Muscle layer of colon (tissue), 2 donors: ENCODE measurements around the gene SH3TC2.

Source experiments
- H3K27ac ChIP-seq: one replicate; pipeline ENCODE4 v1.7.0; 2013; ENCODE audit warnings: low read depth, mild to moderate bottlenecking, low read length, moderate library complexity
- H3K27me3 ChIP-seq, 2 donors: one replicate each; pipeline ENCODE4 v1.7.0; 2013; ENCODE audit warnings: low read length in 2 of 2, mild to moderate bottlenecking in 2 of 2; ENCODE audit not compliant: insufficient read depth in 2 of 2, control insufficient read depth in 1 of 2
- H3K36me3 ChIP-seq: one replicate; pipeline ENCODE4 v1.7.0; 2013; ENCODE audit warnings: mild to moderate bottlenecking, low read length; ENCODE audit not compliant: insufficient read depth
- H3K4me1 ChIP-seq: one replicate; pipeline ENCODE4 v1.7.0; 2013; ENCODE audit warnings: mild to moderate bottlenecking, low read length; ENCODE audit not compliant: insufficient read depth
- H3K4me3 ChIP-seq, 2 donors: one replicate each; pipeline ENCODE4 v1.7.0; 2013; ENCODE audit warnings: low read length in 2 of 2, low read depth in 1 of 2, mild to moderate bottlenecking in 1 of 2, moderate library complexity in 1 of 2
- H3K9ac ChIP-seq: one replicate; pipeline ENCODE4 v1.7.0; 2013; ENCODE audit warnings: low read length
- H3K9me3 ChIP-seq: one replicate; pipeline ENCODE4 v1.7.0; 2013; ENCODE audit warnings: mild to moderate bottlenecking, low read length
- donor health status: abdominal sarcoma.
- donor health status: Adenocarcinoma of cecum.

Gene SH3TC2

DNA sequence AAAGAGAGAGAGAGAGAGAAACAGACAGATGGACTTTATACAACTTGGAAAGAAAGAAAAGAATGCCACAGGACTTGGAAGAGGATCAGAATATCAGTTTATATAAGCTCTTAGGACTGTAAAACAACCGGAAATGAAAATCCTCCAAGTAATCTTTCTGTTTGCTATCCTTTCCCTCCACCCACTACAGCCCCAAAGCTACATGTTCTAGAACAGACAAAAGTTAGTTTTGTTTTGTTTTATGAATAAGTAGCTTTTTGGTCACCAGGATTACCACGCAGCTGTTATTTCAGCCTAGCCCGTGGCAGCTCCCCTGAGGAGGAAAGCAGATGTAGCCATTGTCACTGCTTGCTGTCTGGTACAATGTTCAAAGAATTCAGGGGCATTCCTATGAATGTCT is 66.6 kb downstream of the SH3TC2 start:
- Histone ChIP-seq H3K27me3 (no peaks in the 10 kb centered on the region), H3K4me3 (no peak overlapping the region), H3K4me1 (peaks cover 12% of the 10 kb centered on the region), H3K27ac (no peak overlapping the region), H3K9me3 (no peaks in the 10 kb centered on the region), H3K9ac (no peak overlapping the region), H3K36me3 (no peaks in the 10 kb centered on the region)

DNA sequence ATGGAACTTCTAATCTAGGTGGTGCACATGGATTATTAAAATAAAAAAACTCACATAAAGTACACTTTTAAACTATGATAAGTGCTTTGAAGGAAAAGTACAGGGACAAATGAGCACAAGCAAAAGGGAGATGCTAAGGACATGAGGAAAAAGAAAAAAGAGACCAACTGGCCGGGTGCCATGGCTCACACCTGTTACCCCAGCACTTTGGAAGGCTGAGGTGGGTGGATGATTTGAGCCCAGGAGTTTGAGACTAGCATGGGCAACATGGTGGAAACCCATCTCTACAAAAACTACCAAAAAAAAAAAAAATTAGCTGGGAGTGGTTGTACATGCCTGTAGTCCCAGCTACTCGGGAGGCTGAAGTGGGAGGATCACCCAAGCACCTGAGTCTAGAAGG is 67.1 kb downstream of the SH3TC2 start:
- H3K9me3 ChIP-seq: no peaks in the 10 kb centered on the region
- no peak overlapping the region for H3K4me3 ChIP-seq
- no peaks in the 10 kb centered on the region for H3K27me3 ChIP-seq
- H3K36me3 ChIP-seq: no peaks in the 10 kb centered on the region
- no peak overlapping the region for H3K9ac ChIP-seq
- no peak overlapping the region for H3K27ac ChIP-seq
- H3K4me1 ChIP-seq: peaks cover 12% of the 10 kb centered on the region

- peaks cover 12% of the 10 kb centered on the region for H3K4me1 ChIP-seq
- H3K27me3 ChIP-seq: no peaks in the 10 kb centered on the region
- H3K9ac ChIP-seq: no peak overlapping the region
- H3K9me3 ChIP-seq: no peaks in the 10 kb centered on the region
- H3K4me3 ChIP-seq: no peak overlapping the region
- H3K27ac ChIP-seq: no peak overlapping the region
- no peaks in the 10 kb centered on the region for H3K36me3 ChIP-seq
Observed at GRCh38 chr5:148993283-148993936, 69.5 kb downstream of the SH3TC2 start.

GRCh38 chr5:148992265-148992664 is 70.6 kb downstream of the SH3TC2 start:
- Histone ChIP-seq H3K36me3 (no peaks in the 10 kb centered on the region), H3K27me3 (no peaks in the 10 kb centered on the region), H3K9ac (no peak overlapping the region), H3K9me3 (no peaks in the 10 kb centered on the region), H3K4me3 (no peak overlapping the region), H3K4me1 (peaks cover 12% of the 10 kb centered on the region), H3K27ac (no peak overlapping the region)

GRCh38 chr5:148991566-148991965 is 71.3 kb downstream of the SH3TC2 start:
- Histone ChIP-seq H3K9ac (no peak overlapping the region), H3K36me3 (no peaks in the 10 kb centered on the region), H3K27ac (no peak overlapping the region), H3K27me3 (no peaks in the 10 kb centered on the region), H3K4me1 (peaks cover 11% of the 10 kb centered on the region), H3K9me3 (no peaks in the 10 kb centered on the region), H3K4me3 (no peak overlapping the region)

DNA sequence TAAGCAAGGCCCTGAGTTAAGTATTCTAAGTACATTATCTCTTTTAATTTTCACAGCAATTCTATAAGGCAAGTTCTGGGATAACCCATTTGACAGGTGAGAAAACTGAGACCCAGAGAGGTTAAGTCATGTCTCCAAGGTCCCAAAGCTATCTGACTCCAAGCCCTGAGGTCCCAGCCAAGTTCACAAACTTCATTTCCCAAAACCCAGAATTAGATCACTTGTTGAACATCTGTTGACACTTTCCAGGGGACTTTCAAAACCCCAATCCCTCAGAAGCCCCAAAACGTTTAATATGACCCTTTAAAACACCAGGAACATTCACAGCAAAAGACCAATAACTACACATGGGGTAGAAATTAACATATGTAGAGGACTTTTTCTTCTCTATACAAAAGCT is 72.0 kb downstream of the SH3TC2 start:
- H3K4me3 ChIP-seq: no peak overlapping the region
- no peak overlapping the region for H3K9ac ChIP-seq
- no peaks in the 10 kb centered on the region for H3K27me3 ChIP-seq
- H3K36me3 ChIP-seq: no peaks in the 10 kb centered on the region
- H3K9me3 ChIP-seq: no peaks in the 10 kb centered on the region
- H3K4me1 ChIP-seq: peaks cover 4% of the 10 kb centered on the region
- no peak overlapping the region for H3K27ac ChIP-seq

GRCh38 chr5:148989567-148989966 is 73.3 kb downstream of the SH3TC2 start:
- H3K27me3 ChIP-seq: no peaks in the 10 kb centered on the region
- H3K27ac ChIP-seq: no peak overlapping the region
- no peaks in the 10 kb centered on the region for H3K36me3 ChIP-seq
- no peaks in the 10 kb centered on the region for H3K9me3 ChIP-seq
- no peaks in the 10 kb centered on the region for H3K4me1 ChIP-seq
- no peak overlapping the region for H3K9ac ChIP-seq
- no peak overlapping the region for H3K4me3 ChIP-seq

DNA sequence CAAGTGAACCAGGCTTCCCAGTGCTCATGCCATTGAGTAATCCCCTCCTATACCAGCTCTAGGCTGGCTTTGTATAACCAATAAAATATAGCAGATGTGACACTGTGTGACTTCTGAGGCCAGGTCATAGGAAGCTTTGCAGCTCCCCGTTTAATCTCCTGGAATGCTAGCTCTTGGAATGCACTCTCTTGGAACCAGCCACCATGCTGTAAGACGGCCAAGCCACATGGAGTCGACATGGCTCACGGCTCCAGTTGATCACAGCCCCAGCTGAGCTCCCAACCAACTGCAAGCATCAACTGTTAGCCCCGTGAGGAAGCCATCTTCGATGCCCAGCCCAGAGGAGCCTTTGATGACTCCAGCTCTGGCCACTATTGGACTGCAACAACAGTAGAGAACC is 74.5 kb downstream of the SH3TC2 start:
- no peaks in the 10 kb centered on the region for H3K4me1 ChIP-seq
- no peaks in the 10 kb centered on the region for H3K9me3 ChIP-seq
- H3K36me3 ChIP-seq: no peaks in the 10 kb centered on the region
- no peak overlapping the region for H3K27ac ChIP-seq
- no peaks in the 10 kb centered on the region for H3K27me3 ChIP-seq
- H3K9ac ChIP-seq: no peak overlapping the region
- H3K4me3 ChIP-seq: no peak overlapping the region

DNA sequence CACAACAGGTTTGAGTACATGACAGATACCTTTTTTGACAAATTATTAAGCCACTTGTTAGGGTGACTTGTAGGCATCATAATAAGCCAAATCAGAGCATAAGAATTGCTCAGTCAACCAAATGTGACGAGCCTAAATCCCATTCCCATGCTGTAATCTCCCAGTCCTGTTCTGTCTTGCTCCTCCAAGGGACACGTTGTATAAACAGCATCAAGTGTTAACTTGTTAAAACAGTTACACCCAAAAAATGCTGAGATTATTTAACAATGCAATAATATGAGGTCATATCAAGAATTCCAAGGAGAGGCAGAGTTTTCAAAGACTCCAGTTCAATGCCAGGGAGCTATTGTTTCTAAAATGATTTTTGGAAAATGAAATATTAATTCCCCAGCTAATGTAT is 76.2 kb downstream of the SH3TC2 start:
- Histone ChIP-seq H3K4me3 (no peak overlapping the region), H3K36me3 (no peaks in the 10 kb centered on the region), H3K27ac (no peak overlapping the region), H3K9ac (no peak overlapping the region), H3K9me3 (no peaks in the 10 kb centered on the region), H3K27me3 (no peaks in the 10 kb centered on the region), H3K4me1 (peaks cover 3% of the 10 kb centered on the region)

DNA sequence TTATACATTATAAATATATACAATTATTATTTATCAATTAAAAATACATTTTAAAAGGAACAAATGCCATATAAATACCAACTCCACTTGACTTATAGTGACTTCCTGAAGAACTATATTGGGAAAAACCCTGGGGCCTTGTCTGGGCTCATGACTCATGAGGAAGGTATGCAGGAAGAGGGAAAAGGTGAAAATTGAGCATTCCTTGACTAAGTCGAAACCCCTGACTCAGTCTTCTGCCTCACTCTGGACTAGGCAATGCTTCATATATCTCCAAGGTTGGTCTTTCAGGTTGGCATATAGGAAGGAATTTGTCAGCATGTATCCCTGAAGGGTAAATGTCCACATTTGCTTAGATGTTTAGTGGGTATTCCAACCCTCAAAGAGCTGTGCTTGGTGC is 78.5 kb downstream of the SH3TC2 start:
- Histone ChIP-seq H3K36me3 (no peaks in the 10 kb centered on the region), H3K27ac (no peak overlapping the region), H3K9me3 (no peaks in the 10 kb centered on the region), H3K9ac (no peak overlapping the region), H3K4me3 (no peak overlapping the region), H3K4me1 (peaks cover 15% of the 10 kb centered on the region), H3K27me3 (no peaks in the 10 kb centered on the region)

DNA sequence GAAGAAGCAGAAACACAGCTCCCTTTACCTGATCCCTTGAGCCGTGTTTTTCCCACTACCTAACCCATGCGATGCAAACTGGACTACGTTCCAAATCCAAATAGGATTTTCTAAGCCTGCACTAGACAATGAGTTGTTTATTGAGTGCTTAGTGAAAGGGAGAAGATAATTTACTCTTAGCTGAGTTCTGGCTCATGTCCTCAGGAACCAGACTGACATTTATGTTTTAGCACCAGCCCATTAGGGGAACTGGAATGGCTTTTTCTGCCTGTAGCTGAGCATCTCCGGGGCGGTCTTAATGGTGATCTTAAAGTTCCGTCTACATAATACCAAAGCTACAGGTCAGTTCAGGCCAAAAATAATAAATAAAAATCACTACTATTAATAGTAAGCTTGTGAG is 81.5 kb downstream of the SH3TC2 start:
- H3K36me3 ChIP-seq: no peaks in the 10 kb centered on the region
- peaks cover 22% of the 10 kb centered on the region for H3K4me1 ChIP-seq
- H3K9ac ChIP-seq: no peak overlapping the region
- H3K9me3 ChIP-seq: no peaks in the 10 kb centered on the region
- H3K27me3 ChIP-seq: no peaks in the 10 kb centered on the region
- no peak overlapping the region for H3K4me3 ChIP-seq
- H3K27ac ChIP-seq: no peak overlapping the region

DNA sequence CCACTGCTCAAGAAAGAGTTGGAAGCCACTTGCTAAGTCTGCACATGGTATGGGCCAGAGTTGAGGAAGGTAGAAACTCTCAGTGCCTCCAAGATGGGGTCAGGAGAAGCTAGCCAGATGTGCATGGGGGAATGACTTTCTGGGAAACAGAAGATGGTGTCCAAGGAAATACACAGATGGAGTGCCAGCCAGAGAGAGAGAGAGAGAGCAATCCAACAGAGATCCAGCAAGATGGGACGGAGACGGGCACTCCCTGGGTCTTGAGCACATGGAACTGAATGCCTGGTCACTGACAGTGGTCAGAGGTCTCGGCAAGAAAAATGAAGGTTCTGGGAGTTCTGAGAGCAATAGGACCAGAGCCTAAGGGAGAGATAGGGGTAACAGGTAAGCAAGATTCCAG is 82.1 kb downstream of the SH3TC2 start:
- Histone ChIP-seq H3K4me1 (peaks cover 22% of the 10 kb centered on the region), H3K27ac (no peak overlapping the region), H3K4me3 (no peak overlapping the region), H3K36me3 (no peaks in the 10 kb centered on the region), H3K9me3 (no peaks in the 10 kb centered on the region), H3K9ac (no peak overlapping the region), H3K27me3 (no peaks in the 10 kb centered on the region)
